ENCODE results near the gene PTGDR. TPM values are rescaled to one million over a fixed set of nuclear protein-coding genes. Genes with fewer than 3 reads are reported as not detected.

The PTGDR gene
- polyA plus RNA-seq, 1 donor from 2014 or later = 0.10 TPM

DNA sequence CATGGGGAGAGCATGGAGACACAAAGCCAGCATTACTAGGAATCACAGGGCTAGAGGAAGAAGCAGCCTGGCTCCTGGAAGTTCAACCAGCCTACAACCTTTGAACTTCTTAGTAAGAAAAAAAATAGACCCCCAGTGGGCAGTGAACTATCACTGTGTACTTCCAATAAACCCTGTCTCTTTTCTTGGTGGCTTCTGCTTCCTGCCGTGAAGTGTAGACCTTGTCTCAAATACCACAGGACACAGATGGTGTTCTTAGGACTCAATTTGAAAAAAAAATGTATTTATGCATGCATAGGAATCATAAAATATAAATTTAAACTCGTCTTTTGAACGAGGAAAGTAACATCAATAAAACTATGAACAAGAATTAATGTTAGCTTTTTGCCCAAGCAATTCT, 43.0 kb downstream of the PTGDR start:
- no peaks in the 10 kb centered on the region for H4K20me1 ChIP-seq (ENCODE audit: insufficient read depth)
- no peaks in the 10 kb centered on the region for H3K79me2 ChIP-seq (replicated peaks; ENCODE audit: insufficient read depth, low read length)
- H3K9me3 ChIP-seq (ENCODE audit: low read length) = no peaks in the 10 kb centered on the region
- no peak overlapping the region for H3K4me3 ChIP-seq (ENCODE audit: low read length)
- H3K9me2 ChIP-seq (ENCODE audit: insufficient read depth, low read length) = no peaks in the 10 kb centered on the region
- no peaks in the 10 kb centered on the region for H3F3A ChIP-seq (ENCODE audit: insufficient read depth, low read length, poor library complexity, severe bottlenecking)
- peaks cover 44% of the 10 kb centered on the region for H3K27me3 ChIP-seq (ENCODE audit: insufficient read depth, low read depth, low read length)
- no peak overlapping the region for H2AFZ ChIP-seq (ENCODE audit: low read depth, low read length)
- H3K27ac ChIP-seq (ENCODE audit: low read length) = no peak overlapping the region
- H3K36me3 ChIP-seq (ENCODE audit: insufficient read depth, low read length) = no peaks in the 10 kb centered on the region
- no peak overlapping the region for H3K9ac ChIP-seq (ENCODE audit: low read length)
- no peak for TF ChIP-seq SMC3 (conservative IDR thresholded peaks at IDR 0.05; ENCODE audit: poor library complexity)
- TF ChIP-seq MXI1 (conservative IDR thresholded peaks at IDR 0.05; ENCODE audit: poor library complexity, severe bottlenecking) = no peak
- no peak for TF ChIP-seq TAF1 (IDR thresholded peaks at IDR 0.05; ENCODE audit: low read depth)
- no peak for TF ChIP-seq EZH2 (IDR thresholded peaks at IDR 0.05; ENCODE audit: borderline replicate concordance, insufficient read depth, low read length, poor library complexity, severe bottlenecking)
- TF ChIP-seq, protein P1, sequence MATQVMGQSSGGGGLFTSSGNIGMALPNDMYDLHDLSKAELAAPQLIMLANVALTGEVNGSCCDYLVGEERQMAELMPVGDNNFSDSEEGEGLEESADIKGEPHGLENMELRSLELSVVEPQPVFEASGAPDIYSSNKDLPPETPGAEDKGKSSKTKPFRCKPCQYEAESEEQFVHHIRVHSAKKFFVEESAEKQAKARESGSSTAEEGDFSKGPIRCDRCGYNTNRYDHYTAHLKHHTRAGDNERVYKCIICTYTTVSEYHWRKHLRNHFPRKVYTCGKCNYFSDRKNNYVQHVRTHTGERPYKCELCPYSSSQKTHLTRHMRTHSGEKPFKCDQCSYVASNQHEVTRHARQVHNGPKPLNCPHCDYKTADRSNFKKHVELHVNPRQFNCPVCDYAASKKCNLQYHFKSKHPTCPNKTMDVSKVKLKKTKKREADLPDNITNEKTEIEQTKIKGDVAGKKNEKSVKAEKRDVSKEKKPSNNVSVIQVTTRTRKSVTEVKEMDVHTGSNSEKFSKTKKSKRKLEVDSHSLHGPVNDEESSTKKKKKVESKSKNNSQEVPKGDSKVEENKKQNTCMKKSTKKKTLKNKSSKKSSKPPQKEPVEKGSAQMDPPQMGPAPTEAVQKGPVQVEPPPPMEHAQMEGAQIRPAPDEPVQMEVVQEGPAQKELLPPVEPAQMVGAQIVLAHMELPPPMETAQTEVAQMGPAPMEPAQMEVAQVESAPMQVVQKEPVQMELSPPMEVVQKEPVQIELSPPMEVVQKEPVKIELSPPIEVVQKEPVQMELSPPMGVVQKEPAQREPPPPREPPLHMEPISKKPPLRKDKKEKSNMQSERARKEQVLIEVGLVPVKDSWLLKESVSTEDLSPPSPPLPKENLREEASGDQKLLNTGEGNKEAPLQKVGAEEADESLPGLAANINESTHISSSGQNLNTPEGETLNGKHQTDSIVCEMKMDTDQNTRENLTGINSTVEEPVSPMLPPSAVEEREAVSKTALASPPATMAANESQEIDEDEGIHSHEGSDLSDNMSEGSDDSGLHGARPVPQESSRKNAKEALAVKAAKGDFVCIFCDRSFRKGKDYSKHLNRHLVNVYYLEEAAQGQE (IDR thresholded peaks at IDR 0.05; ENCODE audit: borderline replicate concordance) = no peak
- TF ChIP-seq, protein P2, sequence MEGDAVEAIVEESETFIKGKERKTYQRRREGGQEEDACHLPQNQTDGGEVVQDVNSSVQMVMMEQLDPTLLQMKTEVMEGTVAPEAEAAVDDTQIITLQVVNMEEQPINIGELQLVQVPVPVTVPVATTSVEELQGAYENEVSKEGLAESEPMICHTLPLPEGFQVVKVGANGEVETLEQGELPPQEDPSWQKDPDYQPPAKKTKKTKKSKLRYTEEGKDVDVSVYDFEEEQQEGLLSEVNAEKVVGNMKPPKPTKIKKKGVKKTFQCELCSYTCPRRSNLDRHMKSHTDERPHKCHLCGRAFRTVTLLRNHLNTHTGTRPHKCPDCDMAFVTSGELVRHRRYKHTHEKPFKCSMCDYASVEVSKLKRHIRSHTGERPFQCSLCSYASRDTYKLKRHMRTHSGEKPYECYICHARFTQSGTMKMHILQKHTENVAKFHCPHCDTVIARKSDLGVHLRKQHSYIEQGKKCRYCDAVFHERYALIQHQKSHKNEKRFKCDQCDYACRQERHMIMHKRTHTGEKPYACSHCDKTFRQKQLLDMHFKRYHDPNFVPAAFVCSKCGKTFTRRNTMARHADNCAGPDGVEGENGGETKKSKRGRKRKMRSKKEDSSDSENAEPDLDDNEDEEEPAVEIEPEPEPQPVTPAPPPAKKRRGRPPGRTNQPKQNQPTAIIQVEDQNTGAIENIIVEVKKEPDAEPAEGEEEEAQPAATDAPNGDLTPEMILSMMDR (IDR thresholded peaks at IDR 0.05; ENCODE audit: poor library complexity, severe bottlenecking) = no peak
- TF ChIP-seq RAD21 (conservative IDR thresholded peaks at IDR 0.05) = no peak
- no peak for TF ChIP-seq EP300 (conservative IDR thresholded peaks at IDR 0.05; ENCODE audit: poor library complexity, severe bottlenecking)
- no peak for TF ChIP-seq POLR2AphosphoS5 (IDR thresholded peaks at IDR 0.05)
- H3K4me2 ChIP-seq (ENCODE audit: low read length) = no peak overlapping the region

DNA sequence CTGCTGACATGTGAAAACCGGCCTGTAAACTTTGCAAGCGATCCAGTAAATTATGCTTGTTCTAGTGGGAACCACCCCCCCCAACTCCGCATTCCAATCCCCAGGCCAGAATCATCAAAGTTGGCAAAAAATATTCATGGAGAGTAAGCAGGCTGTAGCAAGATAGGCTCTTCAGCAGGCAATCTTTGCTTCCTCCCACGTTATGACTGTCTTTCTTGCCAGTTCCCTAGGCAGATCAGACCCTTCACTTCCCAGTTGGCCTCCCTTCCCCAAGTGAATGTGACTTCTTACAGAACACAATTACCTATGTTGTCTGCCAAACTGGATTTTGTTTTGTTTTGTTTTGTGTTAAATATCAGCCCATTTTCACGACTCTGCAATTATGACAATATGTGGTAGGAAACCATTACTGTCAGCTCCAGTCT, 45.4 kb downstream of the PTGDR start:
- Histone ChIP-seq H3K36me3 (ENCODE audit: insufficient read depth, low read length) (no peaks in the 10 kb centered on the region), H3K4me2 (ENCODE audit: low read length) (no peak overlapping the region), H3K79me2 (replicated peaks; ENCODE audit: insufficient read depth, low read length) (no peaks in the 10 kb centered on the region), H3K9me2 (ENCODE audit: insufficient read depth, low read length) (no peaks in the 10 kb centered on the region), H3K4me3 (ENCODE audit: low read length) (no peak overlapping the region), H2AFZ (ENCODE audit: low read depth, low read length) (no peak overlapping the region), H3K9me3 (ENCODE audit: low read length) (no peaks in the 10 kb centered on the region), H3K27me3 (ENCODE audit: insufficient read depth, low read depth, low read length) (peaks cover 65% of the 10 kb centered on the region), H3F3A (ENCODE audit: insufficient read depth, low read length, poor library complexity, severe bottlenecking) (no peaks in the 10 kb centered on the region), H3K27ac (ENCODE audit: low read length) (no peak overlapping the region), H3K9ac (ENCODE audit: low read length) (no peak overlapping the region), H4K20me1 (ENCODE audit: insufficient read depth) (no peaks in the 10 kb centered on the region)
- no peak for TF ChIP-seq MXI1 (conservative IDR thresholded peaks at IDR 0.05; ENCODE audit: poor library complexity, severe bottlenecking)
- TF ChIP-seq, protein P2 (IDR thresholded peaks at IDR 0.05; ENCODE audit: poor library complexity, severe bottlenecking) = no peak
